ENCODE results near the gene DCAF12. TPM values are rescaled to one million over a fixed set of nuclear protein-coding genes. Genes with fewer than 3 reads are reported as not detected.
A peak's percentile ranks its signal among the peaks of the same experiment; 100 is the strongest.

DCAF12 gene
- total and polyA plus RNA-seq, 2 of the 13 experiments (the other 11 are each of a cell fraction or from before 2014, with no cell fraction given), result 26.8 to 37.4 TPM

GRCh38 chr9:34072868-34073590 is 53.5 kb downstream of the DCAF12 start:
- Histone ChIP-seq H3K4me1 (ENCODE audit: insufficient read depth, low read length) (peaks cover 49% of the 10 kb centered on the region), H3K9ac (ENCODE audit: insufficient read depth, low read depth, low read length) (peak overlapping the region; percentile 48), H3K4me3 (replicated peaks in 1 of 3; ENCODE audit: insufficient read depth in 1 of 3, low read depth in 2 of 3, low read length in 3 of 3) (peak overlapping the region; percentile 17 to 57 (median 18); a peak in 5 of 6 replicates), H3K36me3 (replicated peaks in 1 of 2; ENCODE audit: control insufficient read depth in 1 of 2, insufficient read depth in 2 of 2, low read length in 2 of 2) (no peaks in the 10 kb centered on the region), H4K20me1 (ENCODE audit: insufficient read depth, low read length) (no peaks in the 10 kb centered on the region), H3K27ac (ENCODE audit: extremely low read length, insufficient read depth, low read length) (peak overlapping the region; percentile 69), H3K79me2 (ENCODE audit: insufficient read depth, low read length) (no peaks in the 10 kb centered on the region), H3K9me3 (ENCODE audit: low read length) (no peaks in the 10 kb centered on the region), H3K4me2 (ENCODE audit: low read depth, low read length) (peak overlapping the region; percentile 87), H3K27me3 (ENCODE audit: control insufficient read depth in 1 of 2, insufficient read depth in 2 of 2, low read length in 2 of 2) (no peaks in the 10 kb centered on the region), H2AFZ (ENCODE audit: low read length) (peak overlapping the region; percentile 58)
- BruUV-seq (replicated peaks), result no TSS peak
- ChIA-PET CTCF (ENCODE audit: low intra/inter-chr PET ratio, low total read pairs) (no interaction called here), POLR2A (interaction anchor here (0.7 to 3.0 kb wide), 16 partner anchors 13 to 260 kb away, joined by 3 to 63 read pairs (median 4); partner anchors contain the start of genes DCAF12, UBAP1 and UBAP2)
- ATAC-seq, result peak; percentile 89
- intact Hi-C loops (cut with micrococcal nuclease; ENCODE audit: unreplicated experiment) (loop anchor here (5.0 kb wide), 1 partner anchor 131 kb away; no protein-coding TSS in a partner anchor), in situ Hi-C loops (cut with HindIII; ENCODE audit: extremely low pct_ligation_motif_present, low pct_unique_long_range_greater_than_20kb) (no loop called here)
- peak; percentile 94 for DNase-seq (ENCODE audit: low spot score)
- FAIRE-seq, result peak; percentile 95
- WGBS (ENCODE audit: low lambda C conversion rate), result 0% methylated on average over 2 of the region's 5 CpGs
- TF ChIP-seq MED13 (CRISPR knock-in tag; IDR thresholded peaks at IDR 0.05) (no peak), SKI (IDR thresholded peaks at IDR 0.05; ENCODE audit: partially characterized antibody) (peak; percentile 64), GATA4 (IDR thresholded peaks at IDR 0.05; ENCODE audit: borderline replicate concordance, low read depth) (no peak; the same call in 1 of the 2 replicates), MXI1 (IDR thresholded peaks at IDR 0.05; ENCODE audit: borderline replicate concordance, low read depth, low read length) (0 out of 3 replicates have a peak, but pooled peaks have one; percentile 43), KDM6A (CRISPR knock-in tag; IDR thresholded peaks at IDR 0.05; ENCODE audit: low read depth) (no peak; the same call in 1 of the 2 replicates), NFE2L2 (IDR thresholded peaks at IDR 0.05; ENCODE audit: low read length) (no peak), ZNF263 (CRISPR knock-in tag; IDR thresholded peaks at IDR 0.05) (peak; percentile 75), MAFF (IDR thresholded peaks at IDR 0.05; ENCODE audit: low read depth, low read length) (no peak), GLI4 (CRISPR knock-in tag; IDR thresholded peaks at IDR 0.05; ENCODE audit: borderline replicate concordance) (no peak), HDAC6 (IDR thresholded peaks at IDR 0.05; ENCODE audit: low read depth, low read length) (no peak), ZNF605 (CRISPR knock-in tag; IDR thresholded peaks at IDR 0.05) (peak; percentile 23; the same call in 1 of the 2 replicates), MIER3 (CRISPR knock-in tag; IDR thresholded peaks at IDR 0.05; ENCODE audit: borderline replicate concordance) (peak; percentile 75; the same call in 1 of the 2 replicates), ZNF737 (CRISPR knock-in tag; IDR thresholded peaks at IDR 0.05; ENCODE audit: borderline replicate concordance) (no peak), RAD51 (IDR thresholded peaks at IDR 0.05; ENCODE audit: borderline replicate concordance) (no peak), PAF1 (CRISPR knock-in tag; IDR thresholded peaks at IDR 0.05) (no peak), ZNF10 (CRISPR knock-in tag; IDR thresholded peaks at IDR 0.05; ENCODE audit: borderline replicate concordance, low read depth) (no peak)
- TF ChIP-seq, protein P1, sequence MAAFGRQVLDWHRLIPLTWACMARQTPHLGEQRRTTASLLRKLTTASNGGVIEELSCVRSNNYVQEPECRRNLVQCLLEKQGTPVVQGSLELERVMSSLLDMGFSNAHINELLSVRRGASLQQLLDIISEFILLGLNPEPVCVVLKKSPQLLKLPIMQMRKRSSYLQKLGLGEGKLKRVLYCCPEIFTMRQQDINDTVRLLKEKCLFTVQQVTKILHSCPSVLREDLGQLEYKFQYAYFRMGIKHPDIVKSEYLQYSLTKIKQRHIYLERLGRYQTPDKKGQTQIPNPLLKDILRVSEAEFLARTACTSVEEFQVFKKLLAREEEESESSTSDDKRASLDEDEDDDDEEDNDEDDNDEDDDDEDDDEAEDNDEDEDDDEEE (CRISPR knock-in tag; IDR thresholded peaks at IDR 0.05), result 0 out of 2 replicates have a peak, but pooled peaks have one; percentile 37
- TF ChIP-seq, protein P2, sequence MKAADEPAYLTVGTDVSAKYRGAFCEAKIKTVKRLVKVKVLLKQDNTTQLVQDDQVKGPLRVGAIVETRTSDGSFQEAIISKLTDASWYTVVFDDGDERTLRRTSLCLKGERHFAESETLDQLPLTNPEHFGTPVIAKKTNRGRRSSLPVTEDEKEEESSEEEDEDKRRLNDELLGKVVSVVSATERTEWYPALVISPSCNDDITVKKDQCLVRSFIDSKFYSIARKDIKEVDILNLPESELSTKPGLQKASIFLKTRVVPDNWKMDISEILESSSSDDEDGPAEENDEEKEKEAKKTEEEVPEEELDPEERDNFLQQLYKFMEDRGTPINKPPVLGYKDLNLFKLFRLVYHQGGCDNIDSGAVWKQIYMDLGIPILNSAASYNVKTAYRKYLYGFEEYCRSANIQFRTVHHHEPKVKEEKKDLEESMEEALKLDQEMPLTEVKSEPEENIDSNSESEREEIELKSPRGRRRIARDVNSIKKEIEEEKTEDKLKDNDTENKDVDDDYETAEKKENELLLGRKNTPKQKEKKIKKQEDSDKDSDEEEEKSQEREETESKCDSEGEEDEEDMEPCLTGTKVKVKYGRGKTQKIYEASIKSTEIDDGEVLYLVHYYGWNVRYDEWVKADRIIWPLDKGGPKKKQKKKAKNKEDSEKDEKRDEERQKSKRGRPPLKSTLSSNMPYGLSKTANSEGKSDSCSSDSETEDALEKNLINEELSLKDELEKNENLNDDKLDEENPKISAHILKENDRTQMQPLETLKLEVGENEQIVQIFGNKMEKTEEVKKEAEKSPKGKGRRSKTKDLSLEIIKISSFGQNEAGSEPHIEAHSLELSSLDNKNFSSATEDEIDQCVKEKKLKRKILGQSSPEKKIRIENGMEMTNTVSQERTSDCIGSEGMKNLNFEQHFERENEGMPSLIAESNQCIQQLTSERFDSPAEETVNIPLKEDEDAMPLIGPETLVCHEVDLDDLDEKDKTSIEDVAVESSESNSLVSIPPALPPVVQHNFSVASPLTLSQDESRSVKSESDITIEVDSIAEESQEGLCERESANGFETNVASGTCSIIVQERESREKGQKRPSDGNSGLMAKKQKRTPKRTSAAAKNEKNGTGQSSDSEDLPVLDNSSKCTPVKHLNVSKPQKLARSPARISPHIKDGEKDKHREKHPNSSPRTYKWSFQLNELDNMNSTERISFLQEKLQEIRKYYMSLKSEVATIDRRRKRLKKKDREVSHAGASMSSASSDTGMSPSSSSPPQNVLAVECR (CRISPR knock-in tag; IDR thresholded peaks at IDR 0.05; ENCODE audit: borderline replicate concordance), result peak; percentile 62; the same call in 1 of the 2 replicates
